Stomach (tissue), 9 donors: ENCODE data around the gene ZNF638. TPM values are rescaled to one million over a fixed set of nuclear protein-coding genes. Genes with fewer than 3 reads are reported as not detected.

ENCODE experiments used
- DNase-seq, 2 donors: peaks; one replicate each; pipeline versions ENCODE4 v3.0.0 to v3.0.0-alpha.2; 2013 to 2019
- H3K27ac ChIP-seq, 5 donors: fragments of 200-600 bp in 4 of 5; sonication (generic) in 4 of 5; one replicate each; pipeline ENCODE4 v1.5.1; 2013 to 2019; ENCODE audit warnings: mild to moderate bottlenecking in 1 of 5, moderate library complexity in 1 of 5
- H3K27me3 ChIP-seq, 3 donors: fragments of 200-600 bp; sonication (generic); one replicate each; pipeline ENCODE4 v1.5.1; 2017 to 2019; ENCODE audit warnings: mixed run types in 1 of 3
- H3K36me3 ChIP-seq, 4 donors: fragments of 200-600 bp; sonication (generic); 1 replicate in 3 of 4; 2 replicates in 1 of 4; pipeline ENCODE4 v1.5.1; 2016 to 2019
- H3K4me1 ChIP-seq, 4 donors: fragments of 200-600 bp; sonication (generic); one replicate each; pipeline ENCODE4 v1.5.1; 2016 to 2019
- H3K4me3 ChIP-seq, 4 donors: fragments of 200-600 bp; sonication (generic) in 3 of 4; one replicate each; pipeline ENCODE4 v1.5.1; 2016 to 2019; ENCODE audit warnings: mild to moderate bottlenecking in 1 of 4
- H3K9me3 ChIP-seq, 4 donors: fragments of 200-600 bp; sonication (generic); one replicate each; pipeline ENCODE4 v1.5.1; 2016 to 2019
- CTCF ChIP-seq, 7 experiments: fragments of 450-650 bp in 4 of 7; fragments of 200-600 bp in 3 of 7; sonication (generic) in 3 of 7; IDR thresholded peaks; one replicate each; pipeline ENCODE4 v1.5.1; 2016 to 2019; ENCODE audit warnings: antibody characterized with exemption in 7 of 7, control low read depth in 2 of 7, mild to moderate bottlenecking in 1 of 7
- EP300 ChIP-seq: sonication (generic); formaldehyde crosslinking; IDR thresholded peaks from one replicate; pipeline ENCODE4 v1.6.1; 2017; ENCODE audit warnings: antibody characterized with exemption
- POLR2A ChIP-seq, 4 donors: fragments of 450-650 bp; IDR thresholded peaks; one replicate each; pipeline ENCODE4 v1.6.1; 2016; ENCODE audit warnings: antibody characterized with exemption in 4 of 4, control low read depth in 2 of 4, mild to moderate bottlenecking in 1 of 4, moderate library complexity in 1 of 4
- POLR2AphosphoS5 ChIP-seq, 3 donors: sonication (generic); formaldehyde crosslinking; IDR thresholded peaks; one replicate each; pipeline ENCODE4 v1.6.1; 2016; ENCODE audit warnings: antibody characterized with exemption in 3 of 3
- WGBS, 5 donors: extraction: QIAGEN DNeasy Blood & Tissue Kit in 3 of 5; methylation state at CpG; one replicate each; pipeline versions ENCODE4 v1.1.5 to v1.1.7; 2013 to 2018; 5-methylcytosine and 5-hydroxymethylcytosine counted together
- intact Hi-C: fragments of 100-400 bp; cut with DNase I; formaldehyde crosslinking; loops from one replicate; pipeline ENCODE4 v1.15.1; 2023; ENCODE audit warnings: low total_unique reads
- polyA plus RNA-seq, 3 donors: library from polyadenylated mRNA; stranded (reverse); fragments of 200-250 nt; gene quantifications; one replicate each; pipeline ENCODE4 v1.2.3, GENCODE V29; 2013
- total RNA-seq, 5 donors: library from RNA; depleted of rRNA; stranded (reverse); fragments of >200 nt; gene quantifications; one replicate each; pipeline versions ENCODE4 v1.1.0 to v1.2.3, GENCODE V29; 2014 to 2016
- donor health status: healthy with polysubstance abuse.
- donor health status: Bipolar disorder and iron deficiency.
- donor health status: healthy.

The ZNF638 gene
- total and polyA plus RNA-seq, 8 donors: 55.2 to 411 (median 127) TPM

GRCh38 chr2:71283131-71283530 is 48.5 kb upstream of the ZNF638 start:
- DNase-seq: no peak
- 70 to 78% (median 75%) methylated on average over 5 of the region's 5 CpGs for WGBS, 5 donors
- no peak for TF ChIP-seq EP300
- TF ChIP-seq CTCF (IDR thresholded peaks at IDR 0.05): no peak
- TF ChIP-seq POLR2AphosphoS5 (IDR thresholded peaks at IDR 0.05): no peak
- TF ChIP-seq POLR2A (IDR thresholded peaks at IDR 0.05): no peak
- intact Hi-C loops: no loop called here
- H3K27me3 ChIP-seq: peaks cover 0 to 75% (median 0%) of the 10 kb centered on the region in 3 donors
- H3K27ac ChIP-seq: no peak overlapping the region
- peaks cover 0 to 2% (median 0%) of the 10 kb centered on the region in 4 donors for H3K4me1 ChIP-seq
- H3K4me3 ChIP-seq: no peak overlapping the region
- no peaks in the 10 kb centered on the region for H3K9me3 ChIP-seq
- no peaks in the 10 kb centered on the region for H3K36me3 ChIP-seq

GRCh38 chr2:71285706-71286105 is 45.9 kb upstream of the ZNF638 start:
- Histone ChIP-seq H3K4me1 (no peaks in the 10 kb centered on the region), H3K4me3 (no peak overlapping the region), H3K27me3 (peaks cover 0 to 50% (median 0%) of the 10 kb centered on the region in 3 donors), H3K27ac (no peak overlapping the region), H3K36me3 (no peaks in the 10 kb centered on the region), H3K9me3 (no peaks in the 10 kb centered on the region)
- WGBS, 5 donors: 82 to 94% (median 84%) methylated on average over 2 of the region's 2 CpGs
- TF ChIP-seq CTCF (IDR thresholded peaks at IDR 0.05) (no peak), POLR2AphosphoS5 (IDR thresholded peaks at IDR 0.05) (no peak), EP300 (no peak), POLR2A (IDR thresholded peaks at IDR 0.05) (no peak)
- DNase-seq: no peak
- intact Hi-C loops: no loop called here

- 60 to 73% (median 69%) methylated on average over 4 of the region's 4 CpGs for WGBS, 5 donors
Observed at GRCh38 chr2:71291398-71291797, 40.2 kb upstream of the ZNF638 start.

GRCh38 chr2:71292159-71292558 is 39.4 kb upstream of the ZNF638 start:
- intact Hi-C loops: no loop called here
- WGBS, 5 donors: 28 to 43% (median 34%) methylated on average over 1 of the region's 1 CpG
- H3K4me3 ChIP-seq: no peak overlapping the region
- DNase-seq: no peak
- H3K27me3 ChIP-seq: no peaks in the 10 kb centered on the region
- no peak for TF ChIP-seq POLR2AphosphoS5 (IDR thresholded peaks at IDR 0.05)
- TF ChIP-seq CTCF (IDR thresholded peaks at IDR 0.05): no peak
- TF ChIP-seq POLR2A (IDR thresholded peaks at IDR 0.05): no peak
- no peak for TF ChIP-seq EP300
- H3K4me1 ChIP-seq: no peaks in the 10 kb centered on the region
- no peaks in the 10 kb centered on the region for H3K36me3 ChIP-seq
- no peak overlapping the region for H3K27ac ChIP-seq
- no peaks in the 10 kb centered on the region for H3K9me3 ChIP-seq

More at GRCh38 chr2:71291398-71291797, 40.2 kb upstream of the ZNF638 start:
- DNase-seq: no peak
- no peaks in the 10 kb centered on the region for H3K4me1 ChIP-seq
- H3K27ac ChIP-seq: no peak overlapping the region
- TF ChIP-seq POLR2A (IDR thresholded peaks at IDR 0.05) (no peak), POLR2AphosphoS5 (IDR thresholded peaks at IDR 0.05) (no peak), CTCF (IDR thresholded peaks at IDR 0.05) (no peak), EP300 (no peak)
- peaks cover 0 to 3% (median 0%) of the 10 kb centered on the region in 3 donors for H3K27me3 ChIP-seq
- no peaks in the 10 kb centered on the region for H3K9me3 ChIP-seq
- no peak overlapping the region for H3K4me3 ChIP-seq
- intact Hi-C loops: no loop called here
- H3K36me3 ChIP-seq: no peaks in the 10 kb centered on the region
